DMS 273 (cell line): ENCODE results near the gene APBA1.

Experiments used
- DNase-seq: peaks from one replicate; lab custom pipeline; 2025; ENCODE audit not compliant: unreplicated experiment; lab: John Stamatoyannopoulos, UW

APBA1 gene

DNA sequence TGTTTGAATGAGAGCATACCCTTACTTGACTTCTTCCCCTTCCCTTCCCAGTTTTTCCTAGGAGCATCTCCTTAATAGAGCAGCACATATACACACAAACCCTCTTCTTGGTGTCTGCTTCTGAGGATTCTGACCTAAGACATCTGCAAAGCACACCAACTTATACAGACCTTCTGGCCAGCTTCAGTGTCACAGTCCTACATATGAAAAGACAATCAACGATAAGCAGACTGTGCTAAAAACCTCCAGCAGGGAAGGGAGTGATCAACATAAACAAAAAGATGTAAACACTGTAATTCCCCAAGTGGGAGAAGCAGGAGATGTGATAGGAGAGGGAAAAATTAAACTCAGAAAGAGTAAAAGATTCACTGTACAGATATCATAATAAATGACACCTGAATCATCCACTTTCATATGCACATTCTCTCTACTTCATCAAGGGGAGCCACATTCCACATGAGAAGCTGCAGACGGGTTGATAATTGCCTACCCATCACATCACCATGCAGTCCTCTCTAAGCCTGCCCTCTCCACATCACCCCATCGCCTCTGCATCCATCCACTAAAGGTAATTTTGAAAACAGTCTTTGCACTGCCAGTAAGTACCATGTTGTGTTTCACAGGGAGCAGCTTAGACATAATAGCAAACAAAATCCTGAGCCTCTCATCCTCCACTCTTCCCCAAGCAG, 13.0 kb downstream of the APBA1 start:
- DNase-seq, result no peak

DNA sequence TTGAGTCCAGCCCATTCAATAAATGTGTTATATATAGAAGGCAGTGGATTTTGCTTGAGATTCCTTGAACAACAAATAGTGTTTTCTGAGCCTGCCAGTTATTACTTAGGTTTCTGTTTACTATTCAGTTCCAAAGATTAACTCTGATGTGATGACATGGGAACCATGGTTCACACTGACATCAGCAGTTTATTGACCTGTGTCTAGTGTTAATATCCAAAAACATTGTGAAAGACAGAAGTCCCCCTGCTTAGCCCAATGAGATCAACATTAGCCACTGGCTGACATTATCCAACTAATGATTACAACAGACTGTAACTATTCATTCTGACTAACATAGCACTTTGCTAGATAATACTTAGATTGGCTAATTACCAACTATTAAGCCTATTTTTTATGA, 14.9 kb downstream of the APBA1 start:
- no peak for DNase-seq

DNA sequence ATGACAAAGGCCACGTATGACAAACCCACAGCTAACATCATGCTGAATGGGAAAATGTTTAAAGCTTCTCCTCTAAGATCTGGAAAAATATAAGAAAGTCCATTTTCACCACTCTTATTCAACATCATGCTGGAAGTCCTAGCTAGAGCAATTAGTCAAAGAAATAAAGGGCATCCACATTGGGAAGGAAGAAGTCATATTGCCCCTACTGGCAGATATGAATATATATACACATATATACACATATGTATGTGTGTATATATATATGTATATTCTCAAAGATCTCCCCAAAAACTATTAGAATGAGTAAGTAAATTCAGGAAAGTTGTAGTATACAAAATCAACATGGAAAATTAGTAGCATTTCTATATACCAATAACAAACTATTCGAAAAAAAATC, 17.1 kb downstream of the APBA1 start:
- DNase-seq, result no peak

GRCh38 chr9:69653261-69653660, 18.9 kb downstream of the APBA1 start:
- no peak for DNase-seq

- no peak for DNase-seq
Observed at GRCh38 chr9:69649566-69650250, 22.5 kb downstream of the APBA1 start.

GRCh38 chr9:69647804-69648203, 24.4 kb downstream of the APBA1 start:
- DNase-seq, result no peak

GRCh38 chr9:69646810-69647209, 25.4 kb downstream of the APBA1 start:
- no peak for DNase-seq

DNA sequence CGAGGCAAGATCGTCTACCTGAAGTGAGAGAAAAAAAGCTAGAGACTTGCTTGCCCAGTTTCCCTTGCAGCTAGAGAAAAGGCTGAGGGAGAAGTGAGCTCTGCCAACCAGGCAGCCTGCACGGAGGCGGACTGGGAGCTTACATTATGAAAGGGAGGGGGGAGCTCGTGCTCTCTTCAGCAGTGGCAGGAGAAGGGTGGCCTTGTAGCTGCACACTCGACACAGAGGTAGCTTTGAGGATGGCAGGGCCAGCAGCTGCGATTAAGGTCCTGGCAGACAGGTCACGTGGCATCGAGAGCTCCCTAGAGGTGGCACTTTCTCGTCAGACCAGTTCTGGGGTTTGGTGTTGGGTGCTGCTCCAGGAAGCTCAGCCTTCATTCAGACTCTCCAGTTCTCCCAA, 26.7 kb downstream of the APBA1 start:
- DNase-seq, result no peak

DNA sequence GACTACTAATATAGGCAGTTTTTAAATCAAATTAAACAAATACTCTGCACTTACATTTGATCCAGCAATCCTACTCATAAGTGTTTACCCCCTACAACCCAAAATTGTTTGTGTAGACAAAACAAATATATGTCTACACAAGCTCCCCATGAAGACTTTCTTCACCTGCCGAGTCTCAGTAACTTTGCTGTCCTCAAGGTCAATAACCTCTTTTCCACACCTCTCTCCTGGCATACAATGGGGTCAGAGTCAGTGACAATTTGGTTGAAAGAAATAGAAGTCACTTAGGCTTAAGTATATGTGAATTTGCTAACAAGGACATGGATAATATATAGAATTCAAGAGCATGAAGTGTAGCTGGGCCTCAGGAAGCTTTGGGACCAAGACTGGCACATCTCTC, 29.1 kb downstream of the APBA1 start:
- no peak for DNase-seq

GRCh38 chr9:69637817-69638200, 34.4 kb downstream of the APBA1 start:
- no peak for DNase-seq

DNA sequence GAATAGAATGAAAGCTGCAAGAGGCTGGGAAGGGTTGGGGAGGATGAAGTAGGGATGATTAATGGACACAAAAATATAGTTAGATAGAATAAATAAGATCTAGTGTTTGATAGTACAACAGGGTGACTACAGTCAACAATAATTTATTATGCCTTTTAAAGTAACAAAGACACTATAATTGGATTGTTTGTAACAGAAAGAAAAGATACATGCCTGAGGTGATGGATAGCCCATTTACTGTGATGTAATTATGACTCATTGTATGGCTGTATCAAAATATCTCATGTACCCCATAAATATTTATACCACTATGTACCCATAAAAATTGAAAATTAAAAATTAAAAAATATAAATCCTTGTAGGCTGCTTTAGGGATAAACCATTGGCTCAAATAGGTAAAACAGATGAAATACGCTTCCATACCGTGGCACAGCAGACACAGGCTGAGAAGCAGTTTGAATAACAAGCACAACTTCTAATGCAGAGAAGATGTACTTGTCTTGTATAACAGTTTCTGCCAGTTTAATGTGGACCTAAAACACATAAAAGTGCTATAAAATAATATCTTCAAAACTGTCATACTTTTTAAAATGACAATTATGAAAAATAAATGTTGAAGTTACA, 34.9 kb downstream of the APBA1 start:
- no peak for DNase-seq

DNA sequence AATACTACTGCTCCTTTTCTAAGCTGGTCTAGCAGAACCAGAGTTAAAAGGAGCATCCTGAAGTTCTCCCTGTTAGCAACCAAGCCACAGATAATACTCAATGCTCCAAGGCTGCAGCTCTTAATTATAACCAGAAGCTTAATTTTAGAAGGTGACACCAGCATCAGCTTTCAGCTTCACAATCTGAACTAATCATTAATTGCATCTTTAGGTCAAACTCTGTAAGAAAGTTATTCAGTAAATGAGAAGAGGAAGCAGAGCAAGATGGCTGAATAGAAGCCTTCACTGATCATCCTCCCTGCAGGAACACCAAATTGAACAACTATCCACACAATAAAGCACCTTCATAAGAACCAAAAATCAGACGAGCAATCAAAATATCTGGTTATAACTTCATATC, 38.5 kb downstream of the APBA1 start:
- DNase-seq, result no peak

GRCh38 chr9:69632768-69633167, 39.4 kb downstream of the APBA1 start:
- no peak for DNase-seq

- DNase-seq, result no peak
Observed at GRCh38 chr9:69627281-69627680, 44.9 kb downstream of the APBA1 start.

- DNase-seq, result no peak
Observed at GRCh38 chr9:69623276-69623675, 48.9 kb downstream of the APBA1 start.

- DNase-seq, result no peak
Observed at GRCh38 chr9:69622676-69623075, 49.5 kb downstream of the APBA1 start.

GRCh38 chr9:69621730-69622460, 50.3 kb downstream of the APBA1 start:
- DNase-seq, result no peak

DNA sequence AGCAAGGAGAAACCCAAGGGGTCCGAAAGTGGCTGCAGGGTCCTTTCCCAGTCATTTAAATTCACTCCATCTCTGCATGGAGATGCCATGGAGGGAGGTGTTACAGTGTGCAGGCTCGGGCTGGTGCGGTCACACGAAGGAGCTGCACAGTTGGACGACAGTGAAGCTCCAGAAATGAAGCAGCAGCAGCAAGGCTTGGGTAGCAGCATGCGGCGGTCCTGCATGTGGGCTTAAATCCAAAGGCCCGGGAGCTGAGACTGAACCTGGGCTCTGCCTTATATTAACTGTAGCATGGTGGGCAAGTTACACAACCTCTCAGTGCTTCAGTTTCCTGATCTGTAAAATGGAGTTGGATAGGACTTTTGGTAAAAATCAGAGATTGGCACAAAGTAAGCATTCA, 51.4 kb downstream of the APBA1 start:
- DNase-seq, result no peak

DNA sequence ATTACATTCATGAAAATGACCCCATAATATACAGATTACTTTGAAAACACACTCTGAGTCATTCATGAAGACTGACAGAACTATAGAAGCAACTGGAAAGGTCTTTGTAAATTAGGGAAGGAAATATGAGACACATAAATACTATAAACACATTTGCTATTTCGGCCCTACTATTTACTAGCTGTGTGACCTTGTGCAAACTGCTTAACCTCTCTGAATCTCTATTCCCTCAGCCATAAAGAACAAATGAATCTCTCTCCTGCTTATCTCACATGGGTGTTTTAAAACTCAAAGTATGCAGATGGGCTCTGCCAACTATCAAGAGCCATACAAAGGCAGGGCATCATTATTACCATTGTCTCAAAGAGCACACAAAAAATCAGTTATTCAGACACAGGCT, 52.9 kb downstream of the APBA1 start:
- DNase-seq, result no peak

DNA sequence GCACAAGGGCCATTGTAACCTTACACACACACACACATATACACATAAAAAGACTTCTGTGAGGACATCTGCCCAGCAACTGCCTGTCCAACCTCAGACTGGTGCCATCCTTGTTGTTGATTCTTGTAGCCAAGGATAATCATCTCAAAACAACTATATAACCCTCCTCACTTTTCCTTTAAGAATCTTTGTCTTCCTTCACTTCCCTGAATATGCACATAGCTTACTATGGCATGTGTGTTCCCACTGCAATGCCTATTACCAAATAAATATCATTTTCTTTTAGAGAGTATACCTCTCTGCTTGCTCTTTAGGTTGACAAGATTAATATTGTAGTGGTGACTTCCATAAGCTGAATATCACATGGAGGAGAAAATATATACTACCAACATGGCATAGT, 55.2 kb downstream of the APBA1 start:
- DNase-seq, result no peak

GRCh38 chr9:69615880-69616279, 56.3 kb downstream of the APBA1 start:
- DNase-seq, result no peak

DNA sequence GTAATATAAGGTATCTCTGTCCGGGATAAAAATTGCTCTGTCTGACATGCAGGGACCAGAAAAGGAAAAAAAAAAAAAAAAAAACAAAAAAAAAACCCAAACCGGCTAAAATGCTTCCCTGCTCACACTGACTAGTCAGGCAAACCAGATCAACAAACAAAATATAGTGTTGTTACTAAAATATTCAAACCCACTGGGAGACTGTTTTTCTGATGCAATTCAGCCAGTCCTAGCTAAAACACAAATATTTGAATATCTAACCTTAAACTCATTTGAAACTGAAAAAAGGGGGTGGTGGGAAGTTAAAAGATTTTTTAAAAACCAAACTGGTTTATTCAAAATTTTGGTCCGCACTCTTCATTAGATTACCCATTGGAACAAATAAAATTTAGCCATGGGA, 61.0 kb downstream of the APBA1 start:
- DNase-seq, result no peak
